ENCODE measurements around the gene TBC1D13.
"Not testable (repeated sequence)": the region's sequence is repeated elsewhere in the genome, so short reads cannot be mapped to it uniquely, and the experiment has no call there.

TBC1D13 gene

GRCh38 chr9:128851779-128852600, 64.9 kb downstream of the TBC1D13 start:
- H3K9me3 ChIP-seq (ENCODE audit: control insufficient read depth, insufficient read depth, low read length); H3K27ac ChIP-seq (ENCODE audit: low read depth, low read length); H3K27me3 ChIP-seq (ENCODE audit: control insufficient read depth, insufficient read depth, low read length); H3K4me1 ChIP-seq (ENCODE audit: control insufficient read depth, insufficient read depth, low read length); H3K36me3 ChIP-seq (ENCODE audit: control insufficient read depth, insufficient read depth, low read length); H3K9ac ChIP-seq (ENCODE audit: low read depth, low read length); H3K4me3 ChIP-seq (ENCODE audit: low read depth, low read length): not testable (repeated sequence)

- H3K27me3 ChIP-seq (ENCODE audit: control insufficient read depth, insufficient read depth, low read length); H3K9me3 ChIP-seq (ENCODE audit: control insufficient read depth, insufficient read depth, low read length); H3K27ac ChIP-seq (ENCODE audit: low read depth, low read length); H3K36me3 ChIP-seq (ENCODE audit: control insufficient read depth, insufficient read depth, low read length); H3K4me1 ChIP-seq (ENCODE audit: control insufficient read depth, insufficient read depth, low read length); H3K9ac ChIP-seq (ENCODE audit: low read depth, low read length); H3K4me3 ChIP-seq (ENCODE audit: low read depth, low read length): not testable (repeated sequence)
These were observed 65.6 kb downstream of the TBC1D13 start for GRCh38 chr9:128852646-128853045.

- not testable (repeated sequence) for H3K4me1 ChIP-seq (ENCODE audit: control insufficient read depth, insufficient read depth, low read length); H3K27me3 ChIP-seq (ENCODE audit: control insufficient read depth, insufficient read depth, low read length); H3K9me3 ChIP-seq (ENCODE audit: control insufficient read depth, insufficient read depth, low read length); H3K4me3 ChIP-seq (ENCODE audit: low read depth, low read length); H3K36me3 ChIP-seq (ENCODE audit: control insufficient read depth, insufficient read depth, low read length); H3K27ac ChIP-seq (ENCODE audit: low read depth, low read length); H3K9ac ChIP-seq (ENCODE audit: low read depth, low read length)
These were observed 67.4 kb downstream of the TBC1D13 start for GRCh38 chr9:128854454-128854853.

GRCh38 chr9:128858476-128858875, 71.4 kb downstream of the TBC1D13 start:
- H3K27me3 ChIP-seq (ENCODE audit: control insufficient read depth, insufficient read depth, low read length); H3K36me3 ChIP-seq (ENCODE audit: control insufficient read depth, insufficient read depth, low read length); H3K4me1 ChIP-seq (ENCODE audit: control insufficient read depth, insufficient read depth, low read length); H3K9me3 ChIP-seq (ENCODE audit: control insufficient read depth, insufficient read depth, low read length); H3K4me3 ChIP-seq (ENCODE audit: low read depth, low read length); H3K9ac ChIP-seq (ENCODE audit: low read depth, low read length); H3K27ac ChIP-seq (ENCODE audit: low read depth, low read length): not testable (repeated sequence)
